HG03196 (cell line): ENCODE data around the gene DUSP6.

Experiments used
- ATAC-seq: cut with Tn5 transposase; IDR thresholded peaks from one replicate; pipeline ENCODE4 v1.9.1; 2021; ENCODE audit not compliant: unreplicated experiment

Gene DUSP6

DNA sequence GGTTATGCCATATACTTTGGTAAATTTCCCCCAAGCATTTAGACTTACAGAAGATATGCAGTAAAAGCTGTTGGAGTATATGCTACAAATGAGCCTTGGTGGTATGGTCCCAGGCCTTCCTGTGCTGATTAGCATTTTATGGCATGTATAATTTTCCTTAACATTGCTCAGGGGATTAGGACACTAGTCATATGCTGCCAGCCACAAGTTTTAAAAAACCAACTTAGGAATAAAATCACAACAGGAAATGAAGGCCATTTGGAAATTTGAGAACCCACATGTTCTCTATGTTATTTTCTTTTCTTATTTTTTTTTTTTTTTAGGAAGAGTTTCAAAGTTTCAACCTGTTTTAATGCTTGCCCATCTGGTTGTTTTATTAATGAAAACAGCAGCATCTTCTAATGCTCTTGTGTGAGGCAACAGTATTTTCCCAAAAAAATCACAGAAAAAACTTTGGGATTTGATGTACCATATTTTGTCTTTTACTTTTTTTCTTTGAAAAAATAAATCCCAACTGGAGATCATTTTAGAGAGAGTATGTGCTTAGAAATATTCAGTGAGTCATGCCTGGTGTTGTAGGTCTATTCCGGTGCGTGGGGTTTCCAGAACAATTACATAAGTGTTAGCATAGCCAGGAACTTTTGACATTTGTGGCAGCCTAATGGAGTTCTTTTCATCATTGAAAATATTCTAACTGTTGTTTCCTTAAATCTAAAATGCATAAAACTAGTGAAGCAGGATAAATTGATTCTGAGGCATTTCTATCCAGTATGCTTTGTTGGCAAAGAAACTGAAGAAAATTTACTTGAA is 21.7 kb upstream of the DUSP6 start:
- ATAC-seq = no peak

DNA sequence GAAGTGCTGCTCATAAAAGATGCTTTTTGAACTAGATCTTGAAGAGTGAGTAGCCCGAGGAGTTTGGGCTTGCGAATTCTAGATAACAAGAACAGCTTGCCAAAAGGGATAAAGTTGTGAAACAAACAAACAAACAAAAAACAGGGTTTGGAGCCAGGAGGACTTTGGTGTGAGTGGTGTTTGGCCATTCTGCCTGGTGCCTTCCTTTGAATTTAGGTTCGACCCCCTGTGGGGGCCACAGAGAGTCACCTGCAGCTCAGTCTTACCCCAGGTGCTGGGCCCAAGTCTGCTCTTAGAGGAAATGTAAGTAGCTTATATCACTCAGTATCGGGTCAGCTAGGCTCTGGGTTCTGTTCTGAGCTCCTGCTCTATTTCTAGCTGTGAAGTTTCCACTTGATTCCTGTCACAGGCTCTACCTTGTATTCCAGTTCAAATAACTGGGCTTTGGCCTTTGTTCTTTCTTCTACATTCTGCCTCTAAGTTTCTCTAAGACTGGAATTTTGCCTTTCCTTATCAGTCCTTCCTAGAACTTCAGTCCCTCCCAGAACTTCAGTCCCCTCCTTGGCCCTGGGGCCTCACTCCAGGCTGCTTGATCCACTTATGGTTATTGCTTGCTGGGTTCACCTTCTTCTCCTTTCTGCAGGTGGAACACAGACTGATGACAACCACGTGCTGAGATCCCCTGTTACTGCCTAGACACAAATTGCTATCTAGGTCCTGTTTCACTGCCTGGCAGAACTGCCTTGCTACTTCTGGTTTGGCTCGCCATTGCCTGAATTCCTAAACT is 20.5 kb upstream of the DUSP6 start:
- no peak for ATAC-seq

DNA sequence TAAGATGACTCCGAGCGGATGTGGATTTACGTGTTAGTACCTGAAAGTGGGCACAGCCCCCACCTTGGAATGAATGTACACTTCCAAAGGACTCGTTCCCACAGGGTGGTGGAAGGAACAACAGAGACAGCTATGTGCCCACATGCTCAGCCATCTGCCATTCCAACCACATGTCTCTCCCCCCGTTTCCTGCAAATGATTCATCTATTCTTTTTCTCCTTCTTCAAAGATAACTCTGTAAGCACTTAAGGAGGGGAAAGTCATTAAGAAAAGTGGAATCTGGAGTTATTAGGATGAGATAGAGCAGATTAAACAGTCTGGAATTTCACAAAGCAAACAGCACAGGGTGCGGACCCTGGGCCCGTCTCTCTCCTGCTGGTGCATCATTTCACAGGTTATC is 18.5 kb upstream of the DUSP6 start:
- no peak for ATAC-seq

GRCh38 chr12:89370421-89370831 is 18.1 kb upstream of the DUSP6 start:
- ATAC-seq = no peak

- no peak for ATAC-seq
Observed at GRCh38 chr12:89369166-89369565, 16.9 kb upstream of the DUSP6 start.

DNA sequence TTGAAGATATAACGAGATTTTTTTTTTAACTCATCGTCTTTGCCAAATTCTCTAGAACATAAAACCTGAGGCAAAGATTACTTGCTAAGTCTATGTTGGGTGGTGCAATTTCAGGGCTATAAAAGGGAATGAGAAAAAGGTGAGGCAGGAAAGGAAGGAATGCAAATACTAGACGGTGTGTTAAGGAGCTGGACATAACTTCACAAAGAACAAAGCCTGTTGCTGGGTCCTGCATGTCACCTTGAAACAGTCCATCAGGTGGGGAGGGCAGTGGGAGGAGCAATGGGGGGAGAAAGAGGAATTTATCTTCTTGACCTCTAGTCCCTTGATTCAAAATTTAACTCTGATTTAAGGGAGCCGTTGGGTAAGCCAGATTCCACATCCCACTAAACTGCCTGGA is 16.1 kb upstream of the DUSP6 start:
- ATAC-seq = no peak

DNA sequence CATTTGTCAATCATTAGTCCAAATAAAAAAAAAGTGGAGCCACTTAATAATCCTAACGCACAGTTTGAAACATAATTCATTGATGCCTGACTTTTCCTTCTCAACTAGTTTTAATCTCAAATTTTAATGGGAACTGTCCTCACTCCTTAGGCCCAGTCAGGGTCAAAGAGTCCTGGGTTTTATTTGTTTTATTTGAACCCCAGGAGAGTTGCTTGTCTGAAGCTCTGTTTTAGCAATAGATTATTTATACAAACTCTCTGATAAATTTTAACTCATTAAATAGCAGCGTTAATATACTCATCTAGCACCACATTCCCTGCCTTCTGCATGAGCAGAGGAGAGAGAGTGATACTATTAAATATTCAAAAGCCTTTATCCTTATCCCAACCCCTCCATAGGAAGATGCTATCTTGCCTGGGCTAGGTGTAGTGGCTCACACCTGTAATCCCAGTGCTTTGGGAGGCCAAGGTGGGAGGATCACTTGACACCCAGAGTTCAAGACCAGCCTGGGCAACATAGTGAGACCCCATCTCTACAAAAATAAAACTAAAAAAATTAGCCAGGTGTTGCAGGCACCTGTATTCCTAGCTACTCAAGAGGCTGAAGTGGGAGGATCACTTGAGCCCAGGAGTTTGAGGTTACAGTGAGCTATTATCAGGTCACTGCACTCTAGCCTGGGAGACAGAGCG is 14.5 kb upstream of the DUSP6 start:
- ATAC-seq = no peak

GRCh38 chr12:89364631-89365030 is 12.3 kb upstream of the DUSP6 start:
- no peak for ATAC-seq

DNA sequence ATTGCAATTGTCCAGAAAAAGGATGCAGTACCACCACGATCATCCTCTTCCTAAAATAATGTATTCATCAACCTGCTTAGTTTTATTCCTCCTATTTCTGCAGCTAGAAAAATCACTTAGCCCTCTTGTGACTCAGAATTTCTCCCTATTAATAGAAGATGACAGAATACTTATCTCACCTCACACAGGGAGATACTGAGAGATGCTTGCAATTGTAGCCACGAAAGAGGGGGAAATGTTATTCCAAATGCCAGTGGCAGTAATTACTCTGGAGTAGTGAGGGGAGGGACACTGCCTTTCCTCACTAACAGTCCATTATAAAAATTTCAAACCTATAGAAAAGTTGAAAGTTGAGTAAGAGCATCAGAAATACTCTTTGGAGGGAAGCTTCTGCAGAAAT is 11.8 kb upstream of the DUSP6 start:
- no peak for ATAC-seq

DNA sequence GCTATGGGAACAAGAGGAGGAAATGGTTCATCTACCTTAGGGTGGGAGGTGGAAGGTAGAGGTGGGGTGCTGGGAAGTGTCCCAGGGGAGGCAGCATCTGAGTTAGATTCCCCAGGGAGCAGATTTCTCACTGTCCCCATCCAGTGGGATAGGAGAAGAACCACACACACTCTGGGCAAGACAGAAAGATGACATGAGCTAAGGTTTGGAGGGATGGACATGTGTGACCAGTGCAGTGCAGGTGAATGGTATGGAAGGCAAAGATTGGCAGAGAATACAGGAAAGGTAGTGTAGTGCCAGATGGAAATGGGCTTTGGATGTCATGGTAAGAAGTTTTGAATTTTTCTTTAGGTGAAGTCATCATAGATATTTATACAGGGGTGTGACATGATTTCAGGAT is 11.3 kb upstream of the DUSP6 start:
- no peak for ATAC-seq

GRCh38 chr12:89363084-89363483 is 10.8 kb upstream of the DUSP6 start:
- no peak for ATAC-seq

DNA sequence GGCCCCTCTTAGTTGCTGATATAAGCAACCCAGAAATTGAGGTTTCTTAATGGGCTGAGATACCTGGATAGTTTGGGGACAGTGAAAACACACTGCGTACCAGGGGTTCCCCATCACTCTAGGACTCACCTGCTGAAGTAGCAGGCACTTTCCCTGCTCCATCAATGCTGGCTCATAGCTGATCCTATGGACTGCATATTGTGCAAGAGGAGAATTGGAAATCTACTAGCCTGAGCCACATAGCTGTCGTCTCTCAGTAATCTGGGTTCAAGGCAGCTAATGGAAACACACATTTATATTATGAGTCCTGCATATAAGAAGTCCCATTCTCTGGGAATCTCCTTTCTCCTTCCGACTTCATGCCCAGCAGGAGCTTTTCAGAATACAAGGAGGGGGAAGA is 7.3 kb upstream of the DUSP6 start:
- ATAC-seq = no peak

- no peak for ATAC-seq
Observed at GRCh38 chr12:89358805-89359204, 6.5 kb upstream of the DUSP6 start.

DNA sequence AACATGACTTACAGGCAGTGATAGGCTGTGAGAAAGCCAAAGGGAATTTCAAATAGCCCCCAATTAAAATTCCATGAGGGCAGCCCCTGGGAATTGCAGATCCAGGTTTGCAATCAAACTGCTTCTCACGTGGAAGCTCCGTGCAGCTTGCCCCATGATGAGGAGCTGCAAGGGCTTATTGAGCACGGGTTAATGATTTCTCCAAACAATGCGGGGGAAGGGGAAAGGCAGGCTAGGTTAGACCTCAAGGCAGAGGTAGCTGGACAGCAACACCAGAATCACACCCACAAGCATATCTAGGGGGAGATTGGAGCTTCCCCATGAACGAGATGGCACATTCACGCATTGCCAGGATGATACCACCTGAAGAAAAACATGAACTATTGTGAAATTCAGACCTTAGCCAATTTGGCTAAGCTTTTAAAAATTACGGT is 5.0 kb upstream of the DUSP6 start:
- no peak for ATAC-seq

DNA sequence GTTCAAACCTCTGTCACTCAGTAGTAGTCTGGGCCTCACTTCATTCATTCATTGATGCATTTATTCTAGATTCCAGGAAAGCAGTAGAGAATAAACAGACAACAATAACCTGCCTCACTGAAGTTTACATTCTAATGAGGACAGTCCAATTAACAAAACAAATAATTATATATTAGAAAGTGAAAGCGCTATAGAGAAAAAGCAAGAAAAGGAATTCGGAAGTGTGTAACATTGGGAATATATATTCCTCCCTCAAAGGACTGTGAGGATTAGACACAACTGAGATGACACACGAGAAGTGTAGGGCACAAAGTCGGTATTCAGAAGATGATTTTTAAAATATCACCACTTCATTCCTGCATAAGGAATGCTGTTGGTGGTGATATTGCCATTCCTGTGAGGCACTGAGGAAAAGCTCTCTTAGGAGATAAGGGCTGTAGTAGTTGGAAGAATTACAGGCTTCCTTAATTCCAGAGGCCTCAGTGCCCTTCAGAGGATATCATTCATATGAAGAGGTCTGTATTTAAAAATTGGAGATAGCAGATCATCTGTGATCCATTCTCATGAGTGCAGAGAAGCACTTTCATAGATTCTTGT is 3.9 kb upstream of the DUSP6 start:
- no peak for ATAC-seq

DNA sequence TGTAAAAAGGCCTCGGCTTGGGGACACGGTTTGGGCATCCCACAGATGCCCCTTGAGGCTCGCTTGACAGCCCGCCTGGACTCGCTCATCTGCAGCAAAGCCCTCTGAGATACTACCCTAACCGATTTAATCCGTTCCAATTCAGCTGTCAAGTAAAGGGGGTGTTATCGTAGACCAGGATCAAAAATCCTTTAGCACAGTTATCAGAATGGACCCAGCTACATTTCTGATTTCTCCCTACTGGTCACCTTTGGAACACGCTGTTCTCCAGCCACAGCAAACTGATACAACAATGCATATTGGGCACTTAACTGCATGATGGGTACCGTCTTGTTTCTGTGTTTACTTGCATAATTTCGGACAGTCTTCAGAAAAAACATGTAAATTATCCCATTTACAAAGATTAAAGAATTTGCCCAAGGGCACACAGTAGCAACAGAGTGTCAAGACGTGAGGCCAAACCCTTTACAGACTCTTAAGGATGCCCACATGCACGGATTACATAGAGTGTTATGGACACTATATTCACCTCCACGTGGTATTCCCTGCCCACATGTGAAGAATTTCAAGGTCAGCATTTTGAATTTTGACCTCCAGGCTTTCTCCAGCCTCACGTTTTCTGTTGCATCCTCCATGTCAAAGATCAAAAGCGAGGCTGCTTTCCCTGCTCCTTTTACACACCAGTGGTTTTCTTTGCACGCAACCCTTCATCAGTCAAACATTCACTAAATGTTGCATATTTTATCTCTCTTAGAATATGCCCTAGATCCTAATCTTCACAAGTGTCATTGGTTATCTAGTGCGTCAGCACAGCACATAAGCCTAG is 3.2 kb upstream of the DUSP6 start:
- no peak for ATAC-seq

- no peak for ATAC-seq
Observed at GRCh38 chr12:89354612-89355067, 2.3 kb upstream of the DUSP6 start.

DNA sequence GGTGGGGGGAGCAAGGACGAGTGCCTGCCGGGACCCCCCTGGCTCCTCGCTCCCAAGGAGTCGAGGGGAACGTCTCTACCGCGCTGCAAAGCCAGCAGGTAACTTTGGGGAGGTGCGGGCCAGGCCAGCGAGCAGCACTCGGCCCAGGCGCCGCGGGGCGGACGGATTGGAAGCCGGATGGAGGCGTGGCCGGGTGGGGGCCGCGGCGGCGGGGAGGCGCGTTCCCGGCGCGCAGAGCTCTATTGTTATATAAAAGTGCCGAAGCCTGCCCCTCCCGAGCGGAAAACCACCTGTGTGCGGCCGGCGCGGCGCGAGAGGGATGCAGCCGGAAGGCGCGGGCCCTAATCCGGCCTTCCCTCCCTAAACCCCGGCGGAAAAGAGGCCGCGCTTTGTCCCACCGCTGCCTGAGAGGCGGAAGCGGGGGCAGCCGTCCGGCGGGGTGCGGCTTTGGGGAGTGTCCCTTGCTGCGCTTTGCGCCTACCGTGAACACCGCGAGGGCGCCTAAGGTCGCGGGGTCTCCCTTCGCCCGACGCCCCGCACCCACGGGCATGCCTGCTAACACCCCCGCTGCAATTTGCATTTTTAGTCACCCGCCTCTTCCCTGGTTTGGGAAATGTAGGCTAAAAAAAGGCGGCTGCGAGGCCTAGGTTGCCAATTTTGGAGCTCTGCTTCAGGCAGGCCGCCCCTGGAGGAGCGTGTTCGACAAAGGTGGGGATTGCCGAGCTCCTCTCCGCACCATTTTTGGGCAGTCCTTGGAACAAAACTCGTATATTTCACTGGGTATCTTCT is 1.7 kb upstream of the DUSP6 start:
- ATAC-seq = peak; percentile 32

- ATAC-seq = peak; percentile 32
Observed at GRCh38 chr12:89353188-89353822, 1.0 kb upstream of the DUSP6 start.
